Measurements from ENCODE around the gene KMT5B. TPM values are rescaled to one million over a fixed set of nuclear protein-coding genes. Genes with fewer than 3 reads are reported as not detected.
A peak's percentile ranks its signal among the peaks of the same experiment; 100 is the strongest.

KMT5B gene
- total RNA-seq, 4 donors from 2014 or later = 27.2 to 40.5 (median 33.3) TPM

- Histone ChIP-seq H3K4me1 (peaks cover 65% of the 10 kb centered on the region), H3K36me3 (no peaks in the 10 kb centered on the region), H3K9me3 (no peaks in the 10 kb centered on the region), H3K27me3 (no peaks in the 10 kb centered on the region), H3K27ac (peak overlapping the region; percentile 100), H3K4me3 (peak overlapping the region; percentile 75)
- TF ChIP-seq CTCF (IDR thresholded peaks at IDR 0.05) (peak in 1 of 2 donors; percentile 39), POLR2A (IDR thresholded peaks at IDR 0.05) (no peak)
- peak; percentile 81 to 89 for DNase-seq (ENCODE audit: low spot score in 2 of 2)
- WGBS = 1% methylated on average over 43 of the region's 80 CpGs
Measured at GRCh38 chr11:68212421-68213134, 518 bp downstream of the KMT5B start.

DNA sequence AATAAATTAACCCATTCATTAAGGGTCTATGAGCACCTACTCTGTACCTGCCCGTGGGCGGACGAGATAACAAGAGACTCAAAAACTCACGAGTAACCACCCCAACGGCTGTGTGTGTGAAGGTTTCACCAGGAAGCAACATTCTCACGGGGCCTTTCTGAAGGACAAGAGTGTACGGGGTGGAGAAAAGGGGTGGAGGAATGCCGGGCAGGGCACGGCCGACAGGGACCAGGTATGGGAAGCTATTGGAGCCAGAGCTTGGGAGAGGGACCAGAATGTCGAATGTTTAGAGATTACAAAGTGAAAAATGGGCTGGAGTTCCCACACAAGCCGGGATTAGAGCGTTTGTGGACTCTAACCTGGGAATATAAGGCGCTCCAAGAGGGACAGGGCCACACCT is 1.6 kb downstream of the KMT5B start:
- peak in 1 of 2 donors; percentile 71 for DNase-seq (ENCODE audit: low spot score in 2 of 2)
- Histone ChIP-seq H3K27ac (no peak overlapping the region), H3K36me3 (no peaks in the 10 kb centered on the region), H3K27me3 (no peaks in the 10 kb centered on the region), H3K4me1 (peaks cover 71% of the 10 kb centered on the region), H3K9me3 (no peaks in the 10 kb centered on the region), H3K4me3 (peak overlapping the region; percentile 75)
- no peak for TF ChIP-seq POLR2AphosphoS5 (IDR thresholded peaks at IDR 0.05)
- no peak for TF ChIP-seq POLR2A (IDR thresholded peaks at IDR 0.05)
- no peak for TF ChIP-seq EP300 (IDR thresholded peaks at IDR 0.05)
- no peak for TF ChIP-seq CTCF (IDR thresholded peaks at IDR 0.05)
- 20% methylated on average over 14 of the region's 14 CpGs for WGBS

- Histone ChIP-seq H3K27me3 (no peaks in the 10 kb centered on the region), H3K4me1 (peaks cover 57% of the 10 kb centered on the region), H3K36me3 (no peaks in the 10 kb centered on the region), H3K27ac (no peak overlapping the region), H3K9me3 (no peaks in the 10 kb centered on the region), H3K4me3 (no peak overlapping the region)
- DNase-seq (ENCODE audit: low spot score in 2 of 2) = no peak
- TF ChIP-seq EP300 (IDR thresholded peaks at IDR 0.05) (no peak), CTCF (IDR thresholded peaks at IDR 0.05) (peak; percentile 45 to 82)
- 32% methylated on average over 5 of the region's 5 CpGs for WGBS
Measured at GRCh38 chr11:68206211-68206610, 6.9 kb downstream of the KMT5B start.

DNA sequence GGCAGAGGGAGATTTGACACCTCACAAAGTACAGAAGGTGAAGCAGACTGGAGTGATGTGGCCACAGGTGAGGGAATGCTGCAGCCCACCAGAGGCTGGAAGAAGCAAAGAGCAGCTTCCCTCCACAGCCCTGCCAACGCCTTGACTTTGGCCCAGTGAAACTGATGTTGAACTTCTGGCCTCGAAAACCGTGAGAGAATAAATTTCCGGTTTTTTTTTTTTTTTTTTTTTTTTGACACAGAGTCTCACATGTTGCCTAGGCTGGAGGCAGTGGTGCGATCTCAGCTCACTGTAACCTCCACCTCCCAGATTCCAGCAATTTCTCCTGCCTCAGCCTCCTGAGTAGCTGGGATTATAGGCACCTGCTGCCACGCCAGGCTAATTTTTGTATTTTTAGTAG is 8.7 kb downstream of the KMT5B start:
- H3K9me3 ChIP-seq = no peaks in the 10 kb centered on the region
- DNase-seq (ENCODE audit: low spot score in 2 of 2) = no peak
- peaks cover 55% of the 10 kb centered on the region for H3K4me1 ChIP-seq
- H3K27me3 ChIP-seq = no peaks in the 10 kb centered on the region
- H3K4me3 ChIP-seq = no peak overlapping the region
- no peaks in the 10 kb centered on the region for H3K36me3 ChIP-seq
- 64% methylated on average over 6 of the region's 6 CpGs for WGBS
- TF ChIP-seq CTCF (IDR thresholded peaks at IDR 0.05) (no peak), EP300 (IDR thresholded peaks at IDR 0.05) (no peak), POLR2AphosphoS5 (IDR thresholded peaks at IDR 0.05) (no peak), POLR2A (IDR thresholded peaks at IDR 0.05) (no peak)
- H3K27ac ChIP-seq = no peak overlapping the region

DNA sequence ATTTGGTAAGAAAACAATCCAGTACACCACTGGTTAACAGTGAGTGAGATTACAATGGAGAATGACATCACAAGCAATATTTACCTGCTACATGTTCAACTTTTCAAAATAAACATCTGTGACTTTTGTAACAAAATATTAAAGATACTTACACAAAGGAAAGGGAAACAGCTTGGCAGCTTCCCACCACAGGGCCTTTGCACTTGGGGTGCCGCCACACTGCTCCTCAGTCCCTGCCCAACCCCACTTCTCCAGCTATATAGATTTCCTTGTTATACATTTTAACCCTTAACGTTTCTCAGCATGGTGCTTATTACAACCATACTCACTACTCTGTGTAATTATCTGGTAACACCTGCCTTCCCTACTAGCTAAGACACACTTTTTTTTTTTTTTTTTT is 10.9 kb downstream of the KMT5B start:
- Histone ChIP-seq H3K4me3 (no peak overlapping the region), H3K36me3 (no peaks in the 10 kb centered on the region), H3K4me1 (peaks cover 41% of the 10 kb centered on the region), H3K9me3 (no peaks in the 10 kb centered on the region), H3K27ac (no peak overlapping the region), H3K27me3 (no peaks in the 10 kb centered on the region)
- 73% methylated on average over 2 of the region's 2 CpGs for WGBS
- DNase-seq (ENCODE audit: low spot score in 2 of 2) = no peak
- no peak for TF ChIP-seq CTCF (IDR thresholded peaks at IDR 0.05)
- TF ChIP-seq EP300 (IDR thresholded peaks at IDR 0.05) = no peak
- TF ChIP-seq POLR2AphosphoS5 (IDR thresholded peaks at IDR 0.05) = no peak
- no peak for TF ChIP-seq POLR2A (IDR thresholded peaks at IDR 0.05)
